Right lung (tissue), 5 donors: Measurements from ENCODE around the gene KLRC3. TPM values are rescaled to one million over a fixed set of nuclear protein-coding genes. Genes with fewer than 3 reads are reported as not detected.
A peak's percentile ranks its signal among the peaks of the same experiment; 100 is the strongest.
"Not testable (repeated sequence)": the region's sequence is repeated elsewhere in the genome, so short reads cannot be mapped to it uniquely, and the experiment has no call there.

Experiments used
- DNase-seq, 2 donors: peaks; one replicate each; pipeline ENCODE4 v3.0.0-alpha.2; 2013
- polyA plus RNA-seq, 5 donors: library from polyadenylated mRNA; unstranded; fragments of 120-200 nt; gene quantifications; one replicate each; pipeline versions ENCODE4 v1.2.1 to v1.2.3, GENCODE V29; 2013; ENCODE audit warnings: inconsistent platforms in 1 of 5, low replicate concordance in 1 of 5; ENCODE audit not compliant: insufficient read length in 5 of 5, insufficient read depth in 1 of 5

Gene KLRC3
- polyA plus RNA-seq, 5 donors, result 0.15 to 0.59 (median 0.27) TPM; not detected in 1

DNA sequence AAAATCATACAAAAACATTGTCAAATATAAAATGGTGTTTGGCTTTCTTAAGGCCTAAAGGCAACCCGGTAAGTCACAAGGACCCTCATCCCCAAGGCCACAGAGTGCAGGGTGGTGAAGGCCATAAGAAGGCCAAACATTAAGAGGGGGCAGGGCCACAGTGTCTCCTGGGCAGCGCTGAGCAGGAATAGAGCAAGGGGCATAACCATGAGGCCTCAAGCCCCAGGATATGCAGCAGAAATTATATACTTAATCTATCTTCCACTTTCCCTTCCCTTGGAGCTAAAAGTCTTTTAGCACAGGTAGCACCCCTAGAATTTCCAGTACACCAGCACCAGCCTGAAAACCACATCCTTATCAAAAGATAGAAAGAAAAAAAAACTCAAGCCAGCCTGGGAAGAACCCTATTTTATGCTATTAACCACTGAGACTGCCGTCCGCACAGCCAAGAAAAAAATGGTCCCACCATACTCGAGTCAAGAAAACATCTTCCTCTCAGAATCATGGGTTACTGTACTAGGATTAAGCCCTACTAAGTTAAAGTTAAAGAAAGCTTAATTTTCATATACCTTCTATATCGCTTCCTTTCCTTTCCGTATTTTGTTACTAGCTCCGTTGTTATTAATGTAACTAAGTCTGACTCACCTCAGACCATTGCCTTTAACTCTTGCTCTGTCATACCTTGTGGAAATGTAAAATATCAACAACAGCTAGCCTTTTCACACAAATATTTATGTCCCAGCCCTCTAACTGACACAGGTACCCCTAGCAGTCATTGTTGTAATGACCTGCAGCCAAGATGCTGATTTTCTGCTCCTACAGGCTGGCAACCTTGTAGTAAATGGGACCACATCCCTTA is 50.6 kb downstream of the KLRC3 start:
- no peak for DNase-seq

DNA sequence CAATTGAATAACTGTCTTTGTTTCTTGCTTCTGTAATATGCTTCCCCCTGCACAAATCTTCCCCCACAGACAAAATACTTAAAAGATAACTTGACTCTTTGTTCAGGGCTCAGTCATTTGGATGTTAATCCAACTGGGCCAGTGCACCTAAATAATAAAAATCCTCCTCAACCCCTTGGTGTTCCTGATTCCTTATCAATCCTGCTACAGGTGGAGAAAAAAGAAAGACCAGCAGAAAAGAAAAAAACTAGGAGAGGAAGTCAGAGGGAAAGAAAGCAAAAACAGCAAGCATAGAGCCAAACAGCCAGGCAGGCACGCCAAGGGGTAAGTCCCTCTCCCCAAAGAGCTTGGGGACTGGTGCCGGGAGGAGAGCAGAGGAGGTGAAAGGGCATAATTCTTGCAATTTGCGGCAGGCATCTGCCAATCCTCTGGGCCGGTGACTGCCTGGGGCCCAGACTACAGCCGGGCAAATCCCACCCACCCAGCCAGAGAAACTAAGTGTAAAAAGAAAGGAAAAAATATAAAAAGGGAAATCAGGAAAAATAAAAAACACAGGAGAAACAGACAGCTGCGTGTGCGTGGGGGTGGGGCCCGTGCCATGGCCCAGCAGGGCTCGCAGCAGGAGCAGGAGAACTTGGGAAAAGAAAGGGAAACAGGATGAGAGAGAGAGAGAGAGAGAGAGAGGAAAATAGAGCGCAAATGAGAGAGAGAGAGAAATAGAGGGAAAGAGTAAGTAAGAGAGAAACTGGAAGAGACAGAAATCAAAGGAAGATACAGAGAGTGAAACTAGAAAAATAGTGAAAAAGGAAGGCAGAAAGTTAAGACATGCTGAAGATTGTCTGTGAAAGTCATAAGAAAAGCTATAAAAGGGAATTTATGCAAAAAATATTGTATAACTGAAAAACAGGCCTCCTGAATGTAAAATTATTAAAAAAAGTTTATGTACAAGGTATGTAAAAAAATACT is 51.9 kb downstream of the KLRC3 start:
- peak in 1 of 2 donors; percentile 23 for DNase-seq

DNA sequence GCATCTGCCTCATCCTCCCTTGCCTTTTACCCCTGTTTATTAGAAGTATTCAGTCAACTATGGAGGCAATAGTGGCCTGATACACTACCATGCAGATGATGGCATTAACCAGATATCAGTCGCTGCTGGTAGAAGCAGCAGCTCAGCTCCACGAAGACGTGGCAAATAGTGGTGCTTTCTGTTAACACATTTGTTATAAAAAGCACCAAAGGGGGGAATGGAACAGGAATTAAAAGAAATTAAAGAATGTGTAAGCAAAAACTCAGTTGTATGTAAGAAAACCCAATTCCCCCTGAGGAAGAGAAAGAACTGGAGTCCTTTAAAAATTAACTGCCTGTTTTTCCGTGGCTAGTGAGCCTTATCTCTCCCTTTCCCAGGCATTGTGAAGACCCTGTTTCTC is 52.7 kb downstream of the KLRC3 start:
- not testable (repeated sequence) for DNase-seq

DNA sequence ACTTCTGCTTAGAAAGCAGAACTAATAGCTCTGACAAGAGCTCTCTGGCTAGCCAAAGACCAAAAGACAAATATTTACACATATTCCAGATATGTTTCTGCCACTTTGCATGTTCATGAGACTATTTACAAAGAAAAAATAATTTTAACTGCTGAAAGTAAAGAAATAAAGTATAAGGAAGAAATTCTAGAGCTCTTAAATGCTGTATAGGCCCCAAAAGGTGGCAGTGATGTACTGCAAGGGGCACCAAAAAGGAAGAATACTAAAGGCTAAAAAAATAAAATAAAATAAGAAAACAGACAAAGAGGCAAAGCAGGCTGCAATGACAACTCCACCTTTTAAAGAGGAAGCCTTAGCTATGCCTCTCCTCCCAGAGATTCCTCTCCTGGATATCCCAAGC is 53.5 kb downstream of the KLRC3 start:
- DNase-seq, result peak in 1 of 2 donors; percentile 33

DNA sequence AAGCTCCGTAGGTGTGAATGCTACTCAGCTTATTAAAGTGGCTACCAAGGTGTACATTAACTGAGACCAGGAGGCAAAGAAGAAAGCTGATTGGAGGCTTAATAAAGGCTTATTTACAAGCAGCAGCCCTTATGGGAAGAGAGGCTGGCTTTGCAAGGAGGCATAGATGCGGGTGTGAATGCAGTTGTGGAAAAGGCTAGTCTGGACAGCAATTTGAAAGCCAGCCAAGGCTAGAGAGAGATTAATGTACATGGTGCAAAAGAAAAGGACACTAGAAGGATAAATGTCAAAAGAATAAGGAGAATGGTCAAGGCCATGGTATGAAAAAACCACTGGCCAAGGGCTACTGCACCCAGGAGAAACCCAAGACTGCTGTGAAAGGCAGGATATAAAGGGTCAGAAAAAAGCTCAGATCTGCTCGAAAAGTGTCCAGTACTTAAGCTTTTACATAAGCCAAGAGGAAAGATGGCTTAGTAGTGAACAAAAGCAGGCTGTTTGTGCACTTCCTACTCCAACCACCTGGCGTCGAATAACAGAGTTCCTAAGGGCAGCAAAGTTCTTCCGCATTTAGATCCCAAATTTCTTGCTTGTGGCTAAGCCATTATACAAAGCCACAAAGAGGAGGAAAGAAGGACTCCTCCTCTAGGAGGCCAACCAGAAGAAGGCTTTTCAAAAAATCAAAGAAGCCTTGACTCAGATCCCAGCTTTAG is 54.5 kb downstream of the KLRC3 start:
- no peak for DNase-seq

DNA sequence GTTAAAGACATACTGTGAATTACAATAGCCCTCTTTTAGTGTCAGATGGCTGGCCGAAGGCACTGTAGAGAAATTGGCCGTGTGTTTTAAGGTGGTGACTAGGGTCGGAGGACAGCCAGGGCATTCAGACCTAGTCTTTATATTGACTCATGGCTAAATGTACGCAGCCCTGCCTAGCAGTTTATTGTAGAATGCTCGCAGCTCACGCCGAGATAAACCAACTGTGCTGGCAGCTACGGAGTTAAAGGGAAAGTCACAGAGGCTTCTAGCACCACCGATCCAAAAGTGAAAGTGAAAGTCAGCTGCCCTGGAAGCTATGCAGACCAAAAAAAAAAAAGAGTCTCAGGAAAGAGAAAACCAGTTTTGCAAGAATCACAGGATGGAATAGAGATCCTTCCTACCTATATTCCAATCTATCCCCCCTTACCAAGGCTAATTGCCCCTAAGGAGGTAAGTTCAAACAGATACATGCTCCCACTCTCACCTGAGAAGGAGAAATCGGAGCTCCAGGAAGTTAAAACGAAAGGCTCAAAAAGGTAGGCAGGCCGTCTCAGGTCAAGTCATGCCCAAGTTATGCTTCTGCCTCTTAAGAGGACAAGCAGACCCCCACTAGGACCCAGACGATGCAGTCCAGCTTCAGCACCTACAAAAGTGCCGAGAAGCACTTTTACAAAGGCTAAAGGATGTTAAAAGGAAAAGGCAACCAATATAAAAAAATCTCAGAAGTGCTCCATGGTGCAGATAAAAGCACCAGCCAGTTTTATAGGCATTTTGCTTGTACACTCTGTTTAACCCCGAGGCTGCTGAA is 55.4 kb downstream of the KLRC3 start:
- DNase-seq, result peak; percentile 83 to 86

DNA sequence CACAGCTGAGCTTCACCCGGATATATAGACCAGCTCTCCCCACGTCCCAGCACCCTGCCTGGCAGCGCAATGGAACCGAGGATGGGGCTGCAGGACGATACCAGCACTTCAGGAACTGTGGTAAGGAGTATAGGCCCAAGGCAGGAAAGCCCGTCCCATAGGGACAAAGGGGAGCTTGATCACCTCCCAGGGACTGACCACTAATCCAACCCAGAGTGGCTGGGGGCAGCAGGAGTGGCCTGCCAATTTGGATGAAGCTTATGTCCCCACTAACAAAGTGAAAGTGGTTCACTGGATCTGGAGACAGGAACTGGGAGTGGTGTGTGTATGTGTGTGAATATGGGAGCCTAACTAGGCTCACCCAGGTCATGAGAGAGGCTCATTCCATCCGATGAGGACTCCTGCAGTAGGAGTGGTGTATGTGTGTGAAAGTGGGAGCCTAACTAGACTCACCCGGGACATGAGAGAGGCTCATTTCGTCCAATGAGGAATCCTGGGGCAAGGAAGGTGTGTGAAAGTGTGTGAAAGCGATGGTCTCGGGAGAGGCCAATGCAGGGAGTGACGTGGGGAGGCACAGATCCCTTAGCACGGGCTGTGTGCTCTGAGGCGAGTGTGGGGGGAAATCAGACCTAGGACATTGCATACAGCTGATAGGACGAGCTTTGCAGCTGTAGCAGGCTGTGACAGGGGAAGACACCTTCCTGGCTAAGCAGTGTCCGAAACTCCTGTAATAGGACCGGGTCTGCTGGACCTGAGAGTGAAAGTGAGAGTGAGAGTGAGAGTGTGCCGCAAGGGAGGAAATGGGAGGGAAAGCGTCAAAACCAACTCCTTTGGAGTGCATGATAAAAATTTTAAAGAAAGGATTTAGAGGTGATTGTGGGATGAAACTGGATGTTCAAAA is 56.2 kb downstream of the KLRC3 start:
- DNase-seq, result peak in 1 of 2 donors; percentile 77

DNA sequence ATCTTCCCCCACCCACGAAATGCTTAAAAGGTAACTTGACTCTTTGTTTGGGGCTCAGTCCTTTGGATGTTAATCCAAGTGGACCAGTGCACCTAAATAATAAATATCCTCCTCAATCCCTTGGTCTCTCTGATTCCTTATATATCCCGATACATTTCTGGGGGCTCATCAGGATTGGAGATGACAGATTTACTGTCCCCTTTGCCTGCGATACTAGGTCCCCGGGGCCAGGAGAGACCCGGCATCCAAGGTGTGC is 56.8 kb downstream of the KLRC3 start:
- peak in 1 of 2 donors; percentile 38 for DNase-seq

DNA sequence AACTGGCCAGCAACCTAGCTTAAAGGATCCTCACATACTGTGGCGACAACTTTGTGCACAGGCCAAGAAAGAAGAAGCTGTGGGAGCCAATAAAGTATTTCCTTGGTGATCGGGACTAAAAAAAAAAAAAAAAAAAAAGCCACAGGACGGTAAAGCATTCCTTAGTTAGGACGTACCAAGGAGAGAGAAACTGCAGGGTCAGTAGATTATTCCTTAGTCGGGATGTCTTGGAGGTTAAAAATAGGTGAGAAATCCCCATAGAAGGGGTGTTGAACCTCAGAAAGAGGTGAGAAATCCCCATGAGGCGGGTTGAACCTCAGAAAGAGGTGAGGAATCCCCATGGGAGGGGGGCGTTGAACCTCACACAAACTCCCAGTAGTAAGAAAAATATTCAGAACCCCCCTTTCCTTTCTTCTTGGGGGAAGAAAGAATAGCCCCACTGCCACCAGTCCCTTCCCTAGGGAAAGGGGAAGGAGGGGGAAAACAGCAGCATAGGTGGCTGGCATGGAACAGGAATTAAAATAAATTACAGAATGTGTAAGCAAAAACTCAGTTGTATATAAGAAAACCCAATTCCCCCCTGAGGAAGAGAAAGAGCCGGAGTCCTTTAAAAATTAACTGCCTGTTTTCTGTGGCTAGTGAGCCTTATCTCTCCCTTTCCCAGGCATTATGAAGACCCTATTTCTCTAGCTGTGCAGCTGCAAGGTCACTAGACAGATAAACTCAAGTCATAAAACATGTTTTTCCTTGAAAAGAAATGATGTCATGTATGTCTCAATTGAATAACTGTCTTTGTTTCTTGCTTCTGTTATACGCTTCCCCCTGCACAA is 57.4 kb downstream of the KLRC3 start:
- peak in 1 of 2 donors; percentile 23 for DNase-seq

DNA sequence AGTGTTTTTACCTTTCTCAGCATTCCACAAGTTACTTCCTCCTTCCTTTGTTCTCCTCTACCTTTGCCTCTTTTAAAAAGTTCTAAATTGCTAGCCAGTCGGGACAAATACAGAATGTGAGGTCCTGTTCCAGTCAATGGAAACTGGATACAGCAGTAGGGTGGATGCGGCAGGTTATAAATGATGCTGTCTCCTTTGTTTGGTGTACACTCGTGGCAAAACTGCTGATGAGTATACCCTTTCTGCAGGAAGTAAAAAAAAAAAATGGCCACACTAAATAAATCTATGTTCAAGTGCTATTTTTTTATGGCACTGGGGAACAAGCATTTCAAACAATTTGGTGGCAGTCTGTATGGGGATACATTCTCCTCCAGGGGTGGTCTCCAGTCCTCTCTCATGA is 58.1 kb downstream of the KLRC3 start:
- DNase-seq, result no peak

Other genes starting within 250 kb of the KLRC3 start
- 1 to 10 TPM in 2 of 5 donors, under 1 TPM in 3; 0.31 to 1.8 (median 0.54) TPM for gene OLR1, start 248.5 kb downstream of the KLRC3 start, polyA plus RNA-seq
- under 1 TPM; 0.11 to 0.82 (median 0.22) TPM for gene TMEM52B, start 241.6 kb downstream of the KLRC3 start, polyA plus RNA-seq
- gene GABARAPL1, start 207.7 kb downstream of the KLRC3 start, polyA plus RNA-seq, result 10 to 100 TPM; 34.2 to 53.1 (median 45.0) TPM
- 1 to 10 TPM; 1.0 to 2.2 (median 1.4) TPM for gene KLRD1, start 112.7 kb downstream of the KLRC3 start, polyA plus RNA-seq
- gene KLRK1, start 30.6 kb downstream of the KLRC3 start, polyA plus RNA-seq, result 1 to 10 TPM in 4 of 5 donors, under 1 TPM in 1; 0.98 to 3.0 (median 1.5) TPM
- gene KLRC4, start 10.8 kb downstream of the KLRC3 start, polyA plus RNA-seq, result under 1 TPM in 4 of 5 donors, not detected in 1; 0.36 to 0.85 (median 0.41) TPM
- gene KLRC2, start 15.4 kb upstream of the KLRC3 start, polyA plus RNA-seq, result under 1 TPM; 0.15 to 0.71 (median 0.42) TPM
- gene KLRC1, start 32.8 kb upstream of the KLRC3 start, polyA plus RNA-seq, result 1 to 10 TPM in 2 of 5 donors, under 1 TPM in 3; 0.46 to 2.6 (median 0.91) TPM
- gene EIF2S3B, start 85.3 kb upstream of the KLRC3 start, polyA plus RNA-seq, result 10 to 100 TPM in 2 of 5 donors, 1 to 10 TPM in 3; 1.3 to 12.3 (median 3.8) TPM
- 10 to 100 TPM; 31.3 to 56.6 (median 44.7) TPM for gene MAGOHB, start 193.0 kb upstream of the KLRC3 start, polyA plus RNA-seq